ENCODE measurements around the gene IL12A.

- TF ChIP-seq POLR2A (IDR thresholded peaks at IDR 0.05; ENCODE audit: low read length) (no peak), GATA1 (IDR thresholded peaks at IDR 0.05; ENCODE audit: low read depth, low read length) (no peak)
Measured at GRCh38 chr3:160035757-160036156, 47.1 kb downstream of the IL12A start.

Measured in erythroblast (primary cell).